Measurements from ENCODE around the gene KCTD1. TPM values are rescaled to one million over a fixed set of nuclear protein-coding genes. Genes with fewer than 3 reads are reported as not detected.
"Not testable (repeated sequence)": the region's sequence is repeated elsewhere in the genome, so short reads cannot be mapped to it uniquely, and the experiment has no call there.

KCTD1 gene
- total and polyA plus RNA-seq, 2 of the 8 experiments (the other 6 are each of a cell fraction or from before 2014, with no cell fraction given), result 7.7 to 14.0 TPM

GRCh38 chr18:26438980-26439379 is 109.4 kb downstream of the KCTD1 start (continued):
- TF ChIP-seq CHD2 (IDR thresholded peaks at IDR 0.05; ENCODE audit: low read length) (no peak), ATF2 (IDR thresholded peaks at IDR 0.05; ENCODE audit: low read length) (no peak), CTBP2 (IDR thresholded peaks at IDR 0.05; ENCODE audit: borderline replicate concordance, insufficient read depth, insufficient read length, low read length) (no peak), CBX5 (IDR thresholded peaks at IDR 0.05; ENCODE audit: low read depth, low read length) (no peak), ATF3 (IDR thresholded peaks at IDR 0.05; ENCODE audit: insufficient read depth, low read depth, low read length) (no peak), NANOG (IDR thresholded peaks at IDR 0.05; ENCODE audit: insufficient read depth, low read depth, low read length, poor library complexity, severe bottlenecking) (no peak)

GRCh38 chr18:26437634-26438033 is 110.7 kb downstream of the KCTD1 start:
- H4K8ac ChIP-seq (ENCODE audit: extremely low read depth, insufficient read depth, low read length); H3K4me2 ChIP-seq (ENCODE audit: insufficient read depth in 1 of 2, low read depth in 2 of 2, low read length in 2 of 2); H3K27ac ChIP-seq (ENCODE audit: low read depth, low read length); H2BK120ac ChIP-seq (replicated peaks; ENCODE audit: low read depth, low read length); H2BK5ac ChIP-seq (ENCODE audit: low read depth, low read length); DNase-seq (ENCODE audit: low read depth in 1 of 2, low spot score in 2 of 2); H3K36me3 ChIP-seq (ENCODE audit: control insufficient read depth in 2 of 4, insufficient read depth in 4 of 4, low read length in 3 of 4); H3K79me1 ChIP-seq (ENCODE audit: low read depth, low read length); H3K4ac ChIP-seq (replicated peaks; ENCODE audit: insufficient read length, low read depth, low read length); H2AFZ ChIP-seq (ENCODE audit: low read length); H3K23ac ChIP-seq (ENCODE audit: insufficient read length); H3K27me3 ChIP-seq (replicated peaks in 1 of 4; ENCODE audit: control insufficient read depth in 3 of 4, extremely low read depth in 1 of 4, insufficient read depth in 3 of 4, low read length in 3 of 4); H3K9me3 ChIP-seq (ENCODE audit: insufficient read depth in 2 of 2, low read depth in 1 of 2, low read length in 1 of 2); H3K23me2 ChIP-seq (ENCODE audit: low read depth, low read length); H2BK12ac ChIP-seq (ENCODE audit: low read depth, low read length); FAIRE-seq; H4K5ac ChIP-seq (ENCODE audit: insufficient read length, low read depth, low read length); H4K20me1 ChIP-seq (replicated peaks in 1 of 2; ENCODE audit: control insufficient read depth in 1 of 2, insufficient read depth in 2 of 2, low read length in 2 of 2); H3K56ac ChIP-seq (replicated peaks; ENCODE audit: insufficient read length, low read depth, low read length); H3K4me1 ChIP-seq (replicated peaks in 1 of 4; ENCODE audit: control insufficient read depth in 3 of 4, insufficient read depth in 4 of 4, low read length in 3 of 4); H2BK20ac ChIP-seq (ENCODE audit: low read length); H3K18ac ChIP-seq (ENCODE audit: extremely low read depth, low read length); H3K79me2 ChIP-seq (ENCODE audit: control insufficient read depth in 1 of 2, insufficient read depth in 2 of 2, low read length in 2 of 2); H3K9ac ChIP-seq (replicated peaks in 1 of 4; ENCODE audit: extremely low read depth in 1 of 4, low read depth in 3 of 4, low read length in 3 of 4); H3K4me3 ChIP-seq (ENCODE audit: extremely low read depth in 1 of 4, insufficient read depth in 2 of 4, low read depth in 3 of 4, low read length in 4 of 4); H2BK15ac ChIP-seq (ENCODE audit: low read length); H3K14ac ChIP-seq (ENCODE audit: insufficient read length); H2AK5ac ChIP-seq (ENCODE audit: low read depth, low read length); H4K91ac ChIP-seq (replicated peaks; ENCODE audit: insufficient read length, low read length): not testable (repeated sequence)
- CTCF ChIA-PET (ENCODE audit: partially characterized antibody), result interaction anchor here (1.1 to 1.4 kb wide), 2 partner anchors 12 to 32 kb away, joined by 3 read pairs; no protein-coding TSS in a partner anchor
- 84% methylated on average over 3 of the region's 3 CpGs; no CpG with 5 or more reads in 1 of the 2 experiments for WGBS, 2 experiments (ENCODE audit: extremely low coverage in 1 of 2, insufficient coverage in 1 of 2, insufficient read length in 1 of 2, insufficient replicate concordance in 2 of 2, low coverage in 1 of 2, low lambda C conversion rate in 2 of 2, missing lambda C conversion rate in 1 of 2)
- POLR2A ChIA-PET (ENCODE audit: partially characterized antibody), result interaction anchor here (1.3 kb wide), 1 partner anchor 12 kb away, joined by 4 read pairs; no protein-coding TSS in a partner anchor

Measured in H1 (cell line).